ENCODE results near the gene ADCY10. TPM values are rescaled to one million over a fixed set of nuclear protein-coding genes. Genes with fewer than 3 reads are reported as not detected.

ADCY10 gene
- total and polyA plus RNA-seq, 2 of the 8 experiments (the other 6 are each of a cell fraction or from before 2014, with no cell fraction given): 0.02 TPM; not detected in 1

GRCh38 chr1:167765496-167765895, 148.4 kb downstream of the ADCY10 start (continued):
- TF ChIP-seq SRF (IDR thresholded peaks at IDR 0.05; ENCODE audit: low read depth, low read length): no peak
- TF ChIP-seq TCF12 (IDR thresholded peaks at IDR 0.05; ENCODE audit: low read depth, low read length): no peak
- no peak for TF ChIP-seq MAFK (IDR thresholded peaks at IDR 0.05; ENCODE audit: low read depth, low read length)
